Nephron (organoid): ENCODE results near the gene TANK.

Experiments used
- H3K27ac Mint-ChIP-seq, 3 experiments: 2 replicates each; pipeline ENCODE4 v1.8.0; 2020; ENCODE audit warnings: mixed read lengths in 3 of 3, mild to moderate bottlenecking in 2 of 3, moderate library complexity in 1 of 3
- H3K27me3 Mint-ChIP-seq: 2 replicates; pipeline ENCODE4 v1.8.0; 2021; ENCODE audit warnings: low read depth, mild to moderate bottlenecking, moderate library complexity, mixed read lengths
- H3K36me3 Mint-ChIP-seq: 2 replicates; pipeline ENCODE4 v1.8.0; 2020; ENCODE audit warnings: low read depth, mixed read lengths
- H3K4me1 Mint-ChIP-seq: 2 replicates; pipeline ENCODE4 v1.8.0; 2020; ENCODE audit warnings: mixed read lengths
- H3K4me3 Mint-ChIP-seq, 3 experiments: 2 replicates each; pipeline ENCODE4 v1.8.0; 2020; ENCODE audit warnings: mild to moderate bottlenecking in 3 of 3, mixed read lengths in 3 of 3, moderate library complexity in 2 of 3
- H3K9me3 Mint-ChIP-seq: 2 replicates; pipeline ENCODE4 v1.8.0; 2020; ENCODE audit warnings: mixed read lengths
- TF ChIP-seq, protein P1 (sequence below), 3 experiments: fragments of 200-600 bp; sonication (generic); IDR thresholded peaks; one replicate each; pipeline ENCODE4 v1.5.0; 2021; ENCODE audit warnings: antibody characterized with exemption in 3 of 3; ENCODE audit not compliant: unreplicated experiment in 3 of 3

The TANK gene

DNA sequence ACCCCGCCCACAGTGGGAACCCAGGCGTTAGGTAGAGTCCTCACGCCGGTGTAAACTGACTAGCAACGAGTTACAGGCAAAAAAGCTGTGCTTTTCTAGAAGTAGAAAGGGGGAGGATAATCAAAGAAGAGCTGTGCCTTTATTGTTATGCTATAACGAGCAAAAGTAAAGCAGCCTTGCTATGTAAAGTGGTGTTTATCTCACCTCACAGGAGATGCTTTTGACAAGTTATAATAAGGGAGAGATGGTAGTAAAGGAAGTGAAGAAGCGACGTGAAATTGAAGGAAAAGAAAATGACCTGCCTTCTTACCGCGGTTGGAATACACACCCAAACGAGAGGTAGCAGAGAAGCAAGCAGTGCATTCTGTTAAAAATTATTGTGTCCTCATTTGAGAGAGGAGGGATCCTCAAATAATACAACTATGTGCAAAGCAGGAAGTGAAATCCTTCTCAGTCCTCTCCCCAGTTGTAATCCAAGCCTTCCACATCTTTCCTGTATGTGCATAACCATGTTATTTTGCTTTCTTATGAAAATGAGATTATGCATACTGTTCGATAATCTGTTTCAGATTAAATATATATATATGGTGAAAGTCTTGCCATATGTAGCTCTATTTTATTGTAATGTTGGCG is 962 bp downstream of the TANK start:
- H3K9me3 Mint-ChIP-seq = no peaks in the 10 kb centered on the region
- H3K36me3 Mint-ChIP-seq = peaks cover 12% of the 10 kb centered on the region
- no peaks in the 10 kb centered on the region for H3K27me3 Mint-ChIP-seq
- peak overlapping the region; percentile 97 to 98 (median 98) for H3K27ac Mint-ChIP-seq
- peak overlapping the region; percentile 97 to 99 (median 98) for H3K4me3 Mint-ChIP-seq
- peaks cover 29% of the 10 kb centered on the region for H3K4me1 Mint-ChIP-seq
- TF ChIP-seq, protein P1, sequence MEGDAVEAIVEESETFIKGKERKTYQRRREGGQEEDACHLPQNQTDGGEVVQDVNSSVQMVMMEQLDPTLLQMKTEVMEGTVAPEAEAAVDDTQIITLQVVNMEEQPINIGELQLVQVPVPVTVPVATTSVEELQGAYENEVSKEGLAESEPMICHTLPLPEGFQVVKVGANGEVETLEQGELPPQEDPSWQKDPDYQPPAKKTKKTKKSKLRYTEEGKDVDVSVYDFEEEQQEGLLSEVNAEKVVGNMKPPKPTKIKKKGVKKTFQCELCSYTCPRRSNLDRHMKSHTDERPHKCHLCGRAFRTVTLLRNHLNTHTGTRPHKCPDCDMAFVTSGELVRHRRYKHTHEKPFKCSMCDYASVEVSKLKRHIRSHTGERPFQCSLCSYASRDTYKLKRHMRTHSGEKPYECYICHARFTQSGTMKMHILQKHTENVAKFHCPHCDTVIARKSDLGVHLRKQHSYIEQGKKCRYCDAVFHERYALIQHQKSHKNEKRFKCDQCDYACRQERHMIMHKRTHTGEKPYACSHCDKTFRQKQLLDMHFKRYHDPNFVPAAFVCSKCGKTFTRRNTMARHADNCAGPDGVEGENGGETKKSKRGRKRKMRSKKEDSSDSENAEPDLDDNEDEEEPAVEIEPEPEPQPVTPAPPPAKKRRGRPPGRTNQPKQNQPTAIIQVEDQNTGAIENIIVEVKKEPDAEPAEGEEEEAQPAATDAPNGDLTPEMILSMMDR (IDR thresholded peaks at IDR 0.05; ENCODE audit: unreplicated experiment in 3 of 3) = no peak

GRCh38 chr2:161163440-161163839 is 3.2 kb downstream of the TANK start:
- no peaks in the 10 kb centered on the region for H3K27me3 Mint-ChIP-seq
- H3K36me3 Mint-ChIP-seq = peaks cover 22% of the 10 kb centered on the region
- peak overlapping the region; percentile 53 to 66 (median 54) for H3K4me3 Mint-ChIP-seq
- H3K27ac Mint-ChIP-seq = no peak overlapping the region
- no peaks in the 10 kb centered on the region for H3K9me3 Mint-ChIP-seq
- TF ChIP-seq, protein P1 (IDR thresholded peaks at IDR 0.05; ENCODE audit: unreplicated experiment in 3 of 3) = no peak
- H3K4me1 Mint-ChIP-seq = peaks cover 29% of the 10 kb centered on the region

- no peak overlapping the region for H3K4me3 Mint-ChIP-seq
- TF ChIP-seq, protein P1 (IDR thresholded peaks at IDR 0.05; ENCODE audit: unreplicated experiment in 3 of 3) = no peak
- peaks cover 29% of the 10 kb centered on the region for H3K4me1 Mint-ChIP-seq
- peaks cover 22% of the 10 kb centered on the region for H3K36me3 Mint-ChIP-seq
- H3K27me3 Mint-ChIP-seq = no peaks in the 10 kb centered on the region
- no peak overlapping the region for H3K27ac Mint-ChIP-seq
- H3K9me3 Mint-ChIP-seq = no peaks in the 10 kb centered on the region
These were observed 3.9 kb downstream of the TANK start for GRCh38 chr2:161164161-161164560.

- Mint-ChIP-seq H3K27ac (no peak overlapping the region), H3K4me3 (no peak overlapping the region), H3K9me3 (no peaks in the 10 kb centered on the region), H3K27me3 (no peaks in the 10 kb centered on the region), H3K4me1 (peaks cover 26% of the 10 kb centered on the region), H3K36me3 (peaks cover 22% of the 10 kb centered on the region)
- TF ChIP-seq, protein P1 (IDR thresholded peaks at IDR 0.05; ENCODE audit: unreplicated experiment in 3 of 3) = no peak
These were observed 5.0 kb downstream of the TANK start for GRCh38 chr2:161165266-161165665.

DNA sequence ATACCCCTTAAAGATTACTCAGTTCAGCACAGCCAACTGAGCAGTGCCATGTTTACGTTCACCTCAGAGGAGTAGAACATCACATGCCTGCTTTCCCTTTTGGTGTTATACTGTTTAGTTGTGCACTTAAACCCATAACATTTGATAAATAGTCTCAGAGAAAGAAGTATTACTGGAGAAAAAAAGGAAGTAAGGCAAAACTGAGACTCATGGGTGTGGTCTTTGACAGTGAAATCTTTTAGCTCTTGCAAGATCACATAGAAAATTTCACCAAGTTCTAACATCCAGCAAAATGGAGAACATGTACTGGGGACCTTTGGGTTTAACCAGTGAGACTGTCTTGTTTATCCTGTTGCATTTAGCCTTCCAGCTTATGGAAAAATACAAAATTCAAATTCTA is 5.6 kb downstream of the TANK start:
- Mint-ChIP-seq H3K36me3 (peaks cover 22% of the 10 kb centered on the region), H3K27ac (no peak overlapping the region), H3K4me1 (peaks cover 23% of the 10 kb centered on the region), H3K9me3 (no peaks in the 10 kb centered on the region), H3K4me3 (no peak overlapping the region), H3K27me3 (no peaks in the 10 kb centered on the region)
- TF ChIP-seq, protein P1 (IDR thresholded peaks at IDR 0.05; ENCODE audit: unreplicated experiment in 3 of 3) = no peak
